ENCODE measurements around the gene LHB.
"Not testable (repeated sequence)": the region's sequence is repeated elsewhere in the genome, so short reads cannot be mapped to it uniquely, and the experiment has no call there.

Gene LHB

GRCh38 chr19:49017041-49017665 lies at the start of gene LHB:
LHB (minus strand) TSS chr19:49017091; CDS start chr19:49017081, 10 bp downstream.
- no peak for DNase-seq

- no peak for DNase-seq
Observed at GRCh38 chr19:49065905-49066512, 49.1 kb upstream of the LHB start.

- DNase-seq: no peak
Observed at GRCh38 chr19:49064768-49065611, 48.1 kb upstream of the LHB start, which contains the start of gene NTF4. NTF4 (minus strand) TSS chr19:49064818; CDS start chr19:49061997, 2,821 bp downstream.

GRCh38 chr19:49064029-49064629 lies 47.2 kb upstream of the LHB start:
- DNase-seq: no peak

GRCh38 chr19:49061445-49061844 lies 44.6 kb upstream of the LHB start:
- no peak for DNase-seq

- no peak for DNase-seq
Observed at GRCh38 chr19:49061000-49061399, 44.1 kb upstream of the LHB start.

- no peak for DNase-seq
Observed at GRCh38 chr19:49059053-49059452, 42.2 kb upstream of the LHB start.

GRCh38 chr19:49058562-49058961 lies 41.7 kb upstream of the LHB start:
- no peak for DNase-seq

GRCh38 chr19:49057636-49058234 lies 40.8 kb upstream of the LHB start, which contains the start of gene CGB7:
CGB7 (minus strand) TSS chr19:49057749; CDS start chr19:49055375, 2,374 bp downstream.
- no peak for DNase-seq

- not testable (repeated sequence) for DNase-seq
Observed at GRCh38 chr19:49056902-49057596, 40.2 kb upstream of the LHB start.

- DNase-seq: peak; percentile 61
Observed at GRCh38 chr19:49056101-49056901, 39.4 kb upstream of the LHB start.

GRCh38 chr19:49050376-49051033 lies 33.6 kb upstream of the LHB start:
- DNase-seq: not testable (repeated sequence)

- not testable (repeated sequence) for DNase-seq
Observed at GRCh38 chr19:49049834-49050233, 32.9 kb upstream of the LHB start.

GRCh38 chr19:49049011-49049410 lies 32.1 kb upstream of the LHB start, which contains the start of gene CGB8:
CGB8 (minus strand) TSS chr19:49049111; CDS start chr19:49048739, 372 bp downstream.
- not testable (repeated sequence) for DNase-seq

GRCh38 chr19:49043548-49043947 lies 26.7 kb upstream of the LHB start, which contains the start of gene CGB5:
CGB5 (plus strand) TSS chr19:49043848; CDS start chr19:49044210, 362 bp downstream.
- DNase-seq: not testable (repeated sequence)

GRCh38 chr19:49042666-49043065 lies 25.8 kb upstream of the LHB start:
- DNase-seq: not testable (repeated sequence)

- no peak for DNase-seq
Observed at GRCh38 chr19:49042177-49042576, 25.3 kb upstream of the LHB start.

- not testable (repeated sequence) for DNase-seq
Observed at GRCh38 chr19:49039736-49040135, 22.8 kb upstream of the LHB start.

GRCh38 chr19:49038557-49039276 lies 21.8 kb upstream of the LHB start:
- not testable (repeated sequence) for DNase-seq

- not testable (repeated sequence) for DNase-seq
Observed at GRCh38 chr19:49038111-49038510, 21.2 kb upstream of the LHB start.

All from hematopoietic multipotent progenitor cell treated with erythropoietin and hydrocortisone succinate and interleukin-3 and kit ligand, for 4 days (in vitro differentiated cells).